ENCODE measurements around the gene POGK.
"Not testable (repeated sequence)": the region's sequence is repeated elsewhere in the genome, so short reads cannot be mapped to it uniquely, and the experiment has no call there.

Gene POGK

GRCh38 chr1:166852918-166853317 is 13.6 kb downstream of the POGK start:
- DNase-seq (ENCODE audit: low read depth in 2 of 2, low spot score in 1 of 2), result no peak

DNA sequence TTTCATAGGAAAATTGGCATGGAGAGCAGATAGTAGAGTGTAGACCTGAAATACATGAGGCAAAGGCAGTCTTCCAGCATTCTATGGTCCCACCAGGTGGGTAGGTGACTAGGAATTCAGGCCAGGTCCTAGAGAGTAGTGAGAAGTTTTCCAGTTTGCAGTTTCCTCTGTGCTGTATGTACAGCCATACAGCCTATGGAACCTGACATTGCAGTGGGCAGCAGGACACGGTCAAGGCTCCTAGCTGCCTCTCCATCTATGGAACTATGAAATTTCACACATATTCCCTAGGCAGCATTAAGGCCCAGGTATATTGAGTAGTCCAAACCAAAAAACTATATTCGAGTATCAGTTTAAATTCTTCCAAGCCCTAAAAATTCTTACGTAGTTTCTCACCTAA is 16.3 kb downstream of the POGK start:
- no peak for DNase-seq (ENCODE audit: low read depth in 2 of 2, low spot score in 1 of 2)

DNA sequence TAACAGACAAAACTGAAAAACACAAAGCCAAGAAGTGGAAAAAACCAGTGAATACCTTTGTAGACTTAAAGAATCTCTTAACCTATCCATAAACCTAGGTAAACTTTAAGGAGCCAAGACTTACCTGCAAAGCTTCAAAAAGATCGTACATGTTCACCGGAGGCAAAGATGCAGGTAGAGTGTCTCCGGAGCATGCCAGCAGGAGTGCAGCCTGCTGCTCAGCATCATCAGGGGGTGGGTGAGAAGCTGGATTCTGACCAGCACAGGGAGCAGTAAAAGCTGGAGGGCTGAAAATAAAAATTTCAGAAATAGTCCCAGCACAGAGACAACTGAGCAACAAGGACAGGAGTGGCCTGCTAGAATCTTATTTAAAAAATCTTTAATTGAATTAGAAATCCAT is 18.7 kb downstream of the POGK start:
- DNase-seq (ENCODE audit: low read depth in 2 of 2, low spot score in 1 of 2), result no peak

DNA sequence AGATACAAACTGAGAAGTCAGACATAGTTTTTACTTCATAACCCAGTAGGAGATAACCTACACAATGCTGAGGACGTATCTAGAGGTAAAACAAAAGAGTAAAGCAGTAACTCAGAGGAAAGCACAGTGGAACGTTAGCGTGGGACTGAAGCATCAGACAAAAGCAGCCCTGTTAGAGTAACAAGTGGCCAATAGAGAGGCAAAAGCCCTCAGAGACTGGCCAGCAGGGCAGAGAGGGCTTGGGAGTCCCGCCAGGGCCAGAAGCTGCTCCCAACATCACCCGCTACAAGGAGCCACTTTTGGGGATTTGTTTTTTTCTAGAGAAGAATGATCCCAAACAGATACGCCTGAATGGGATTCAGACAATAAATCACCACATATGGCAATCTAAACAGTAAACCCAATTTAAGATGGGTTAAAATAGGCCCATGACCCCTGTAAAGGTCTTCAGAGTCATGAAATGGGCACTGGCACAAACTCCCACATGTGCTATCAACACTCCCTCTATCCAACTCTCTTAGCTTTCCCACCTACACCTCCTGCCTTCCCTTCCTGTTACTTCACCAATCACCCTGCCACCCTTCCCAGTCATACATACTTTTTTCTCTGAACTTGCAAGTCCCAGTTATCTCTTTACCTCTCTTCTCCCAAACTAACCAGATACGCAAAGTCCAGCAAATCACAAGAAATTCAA is 19.6 kb downstream of the POGK start:
- DNase-seq (ENCODE audit: low read depth in 2 of 2, low spot score in 1 of 2), result no peak

DNA sequence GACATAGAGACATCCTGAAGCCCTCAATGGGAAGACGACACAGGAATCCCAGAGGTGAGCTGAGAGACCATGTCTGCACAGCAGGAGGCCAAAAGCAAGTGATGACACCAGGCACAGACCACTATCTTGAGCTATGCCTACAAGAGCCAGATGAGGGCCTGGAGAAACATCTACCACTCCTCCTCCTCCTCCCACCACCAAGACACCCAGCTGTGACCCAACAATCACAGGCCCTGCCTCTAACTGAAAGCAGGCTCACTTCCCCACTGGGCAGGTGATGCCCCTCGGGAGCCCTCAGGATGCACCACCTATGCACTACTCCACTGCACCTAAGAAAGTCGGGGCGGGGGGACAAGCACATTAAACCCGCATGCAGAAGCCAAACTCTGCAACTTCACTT is 20.3 kb downstream of the POGK start:
- DNase-seq (ENCODE audit: low read depth in 2 of 2, low spot score in 1 of 2), result no peak

- DNase-seq (ENCODE audit: low read depth in 2 of 2, low spot score in 1 of 2), result no peak
These were observed 26.7 kb downstream of the POGK start for GRCh38 chr1:166865926-166866325.

DNA sequence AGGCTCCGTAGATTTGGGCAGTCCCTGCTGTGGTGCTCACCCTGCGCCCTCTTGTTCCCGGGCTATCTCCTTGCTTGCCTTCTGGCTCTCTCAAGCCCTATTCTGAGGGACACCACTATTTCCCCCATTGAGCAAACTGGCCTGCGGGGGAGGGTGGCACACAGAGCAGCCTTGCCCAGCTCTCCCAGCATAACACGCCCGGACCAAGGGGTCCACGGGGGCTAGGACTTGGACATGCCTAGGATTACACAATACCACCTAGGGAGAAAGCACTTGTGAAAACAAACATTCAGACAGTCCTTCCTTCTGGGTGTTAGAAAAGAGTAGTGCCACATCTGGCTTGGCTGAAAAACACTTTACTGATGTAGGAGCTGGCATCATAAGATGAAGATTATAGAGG is 29.4 kb downstream of the POGK start:
- DNase-seq (ENCODE audit: low read depth in 2 of 2, low spot score in 1 of 2), result no peak

DNA sequence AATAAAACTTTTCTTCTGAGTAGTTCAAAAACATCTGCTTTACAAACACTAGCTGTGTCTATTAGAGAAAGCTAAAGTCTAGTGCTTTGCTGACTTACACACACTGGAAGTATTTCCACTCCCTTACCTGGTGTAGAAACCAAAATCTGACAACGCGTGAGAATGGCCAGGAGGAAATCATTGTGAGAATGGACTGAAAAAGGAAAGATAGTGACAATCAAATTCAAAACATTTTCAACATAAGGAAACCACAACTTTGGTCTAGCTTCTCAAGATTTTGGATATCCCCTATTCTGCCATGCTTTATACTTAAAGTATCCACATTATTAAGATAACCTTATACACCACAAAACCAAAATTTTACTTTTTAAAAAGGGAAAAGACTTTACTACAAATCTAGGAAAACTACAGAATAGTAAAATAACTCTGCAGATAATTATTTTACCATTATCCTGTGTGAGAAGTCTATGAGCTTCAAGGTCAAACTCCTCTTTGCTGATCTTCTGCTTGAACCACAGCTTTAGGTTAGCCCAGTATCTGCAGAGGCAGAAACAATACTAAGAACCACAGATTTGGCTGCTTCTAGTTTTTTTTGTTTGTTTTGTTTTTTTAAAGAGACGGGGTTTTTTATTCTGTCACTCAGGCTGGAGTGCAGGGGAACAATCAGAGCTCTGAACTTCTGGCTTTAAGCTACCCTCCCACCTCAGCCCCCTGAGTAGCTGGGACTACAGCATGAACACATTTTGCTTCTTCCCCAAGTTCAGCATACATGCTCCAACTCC is 30.2 kb downstream of the POGK start:
- DNase-seq (ENCODE audit: low read depth in 2 of 2, low spot score in 1 of 2), result no peak

GRCh38 chr1:166870584-166870983 is 31.3 kb downstream of the POGK start:
- no peak for DNase-seq (ENCODE audit: low read depth in 2 of 2, low spot score in 1 of 2)

- no peak for DNase-seq (ENCODE audit: low read depth in 2 of 2, low spot score in 1 of 2)
These were observed 35.2 kb downstream of the POGK start for GRCh38 chr1:166874464-166874863.

- DNase-seq (ENCODE audit: low read depth in 2 of 2, low spot score in 1 of 2), result no peak
These were observed 36.0 kb downstream of the POGK start for GRCh38 chr1:166875302-166875733.

GRCh38 chr1:166875734-166876539 is 36.7 kb downstream of the POGK start, which contains the start of gene TADA1:
TSS of gene TADA1 (minus strand) at chr1:166876264. CDS start at chr1:166876233, 31 bp downstream.
- DNase-seq (ENCODE audit: low read depth in 2 of 2, low spot score in 1 of 2), result peak; percentile 93 to 96

- DNase-seq (ENCODE audit: low read depth in 2 of 2, low spot score in 1 of 2), result no peak
These were observed 37.2 kb downstream of the POGK start for GRCh38 chr1:166876540-166876838.

DNA sequence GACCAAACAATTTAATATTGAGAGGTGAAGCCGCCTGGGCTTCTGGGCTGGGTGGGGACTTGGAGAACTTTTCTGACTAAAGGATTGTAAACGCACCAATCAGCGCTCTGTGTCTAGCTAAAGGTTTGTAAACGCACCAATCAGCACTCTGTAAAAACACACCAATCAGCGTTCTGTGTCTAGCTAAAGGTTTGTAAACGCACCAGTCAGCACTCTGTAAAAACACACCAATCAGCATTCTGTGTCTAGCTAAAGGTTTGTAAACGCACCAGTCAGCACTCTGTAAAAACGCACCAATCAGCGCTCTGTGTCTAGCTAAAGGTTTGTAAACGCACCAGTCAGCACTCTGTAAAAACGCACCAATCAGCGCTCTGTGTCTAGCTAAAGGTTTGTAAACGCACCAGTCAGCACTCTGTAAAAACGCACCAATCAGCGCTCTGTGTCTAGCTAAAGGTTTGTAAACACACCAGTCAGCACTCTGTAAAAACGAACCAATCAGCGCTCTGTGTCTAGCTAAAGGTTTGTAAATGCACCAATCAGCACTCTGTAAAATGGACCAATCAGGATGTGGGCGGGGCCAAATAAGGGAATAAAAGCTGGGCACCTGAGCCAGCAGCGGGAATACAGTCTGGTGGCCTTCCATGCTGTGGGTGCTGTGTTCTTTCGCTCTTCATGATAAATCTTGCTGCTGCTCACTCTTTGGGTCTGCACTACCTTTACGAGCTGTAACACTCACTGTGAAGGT is 39.1 kb downstream of the POGK start:
- DNase-seq (ENCODE audit: low read depth in 2 of 2, low spot score in 1 of 2), result not testable (repeated sequence)

DNA sequence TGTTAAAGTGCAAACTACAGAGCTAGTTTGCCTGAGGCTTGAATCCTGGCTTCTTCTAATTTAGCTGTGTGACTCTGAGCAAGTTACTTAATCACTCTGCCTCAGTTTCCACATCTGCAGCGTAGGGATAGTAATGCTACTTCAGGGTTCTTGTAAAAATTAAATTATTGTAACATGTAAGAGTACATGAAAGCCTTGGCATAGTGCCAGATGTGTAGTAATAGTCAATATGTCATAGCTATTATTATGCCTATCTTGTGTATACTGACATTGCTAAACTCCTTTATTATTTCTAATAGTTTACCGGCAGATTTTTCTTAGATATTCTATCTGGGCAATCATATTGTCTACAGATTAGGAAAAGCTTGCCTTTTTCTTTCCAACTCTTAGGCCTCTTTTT is 43.6 kb downstream of the POGK start:
- no peak for DNase-seq (ENCODE audit: low read depth in 2 of 2, low spot score in 1 of 2)

DNA sequence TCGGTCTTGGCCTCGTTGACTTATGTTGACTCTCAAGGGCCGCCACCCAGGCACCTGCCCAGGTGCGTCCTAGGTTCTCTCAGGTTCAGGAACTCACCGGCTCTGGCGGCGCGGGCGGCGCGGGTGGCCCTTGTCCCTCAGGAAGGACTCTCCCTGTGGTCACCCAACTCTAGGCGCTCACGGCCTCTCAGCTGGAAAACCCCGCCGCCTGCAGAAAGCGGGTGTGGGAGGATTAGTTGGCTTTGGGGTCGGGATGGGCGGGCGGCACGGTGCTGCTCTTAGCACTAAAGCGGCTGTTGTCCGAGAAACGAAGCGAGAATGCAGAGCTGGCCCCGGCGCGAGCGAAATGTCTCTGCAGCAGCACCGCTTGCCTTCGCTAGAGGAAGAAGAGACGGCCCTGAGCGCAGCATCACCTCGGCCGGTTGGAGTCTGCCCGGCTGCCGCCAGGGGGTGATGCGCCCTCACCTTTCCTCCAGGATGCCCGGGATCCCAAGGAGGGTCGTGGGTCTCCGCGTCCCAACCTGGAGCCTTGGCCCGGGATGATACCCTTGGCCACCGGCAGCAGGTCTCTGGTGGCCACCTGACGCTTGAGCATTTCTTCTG is 44.9 kb downstream of the POGK start:
- peak in 1 of 2 donors; percentile 5 for DNase-seq (ENCODE audit: low read depth in 2 of 2, low spot score in 1 of 2)

- no peak for DNase-seq (ENCODE audit: low read depth in 2 of 2, low spot score in 1 of 2)
These were observed 45.7 kb downstream of the POGK start for GRCh38 chr1:166884971-166885370.

DNA sequence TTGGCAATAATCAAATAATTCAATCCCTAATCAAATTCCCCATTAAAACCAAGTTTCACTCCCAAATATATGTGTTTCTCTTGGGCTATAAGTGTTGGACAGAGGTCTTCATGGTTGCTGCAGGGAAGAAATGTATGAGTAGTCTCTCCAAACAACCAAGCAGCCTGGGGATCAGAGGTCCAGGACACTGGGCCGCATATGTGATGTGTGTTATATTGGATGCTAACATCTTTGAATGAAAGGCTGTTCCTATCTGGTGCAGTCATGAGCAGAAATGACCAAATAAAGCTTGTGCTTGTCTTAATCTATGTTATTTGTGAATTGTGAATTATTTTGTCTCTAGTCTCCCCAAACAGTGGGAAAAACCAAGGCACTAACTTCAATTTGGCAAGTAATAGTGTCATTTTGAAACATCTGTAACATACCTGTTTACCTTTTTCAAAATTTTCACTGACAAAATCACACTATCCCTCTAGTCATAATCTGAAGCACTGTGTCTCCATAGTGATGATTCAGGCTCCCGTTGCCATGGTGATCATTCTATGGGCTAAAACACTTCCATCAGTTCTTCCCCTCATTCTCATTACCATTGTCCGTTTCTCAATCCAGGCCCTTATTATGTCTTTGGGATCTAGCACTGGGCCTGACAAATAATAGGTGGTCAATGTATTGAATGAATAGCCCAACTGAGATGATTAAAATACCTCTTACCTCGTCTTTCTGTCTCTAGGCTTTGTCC is 49.3 kb downstream of the POGK start:
- DNase-seq (ENCODE audit: low read depth in 2 of 2, low spot score in 1 of 2), result no peak

- no peak for DNase-seq (ENCODE audit: low read depth in 2 of 2, low spot score in 1 of 2)
These were observed 50.5 kb downstream of the POGK start for GRCh38 chr1:166889776-166890175.

DNA sequence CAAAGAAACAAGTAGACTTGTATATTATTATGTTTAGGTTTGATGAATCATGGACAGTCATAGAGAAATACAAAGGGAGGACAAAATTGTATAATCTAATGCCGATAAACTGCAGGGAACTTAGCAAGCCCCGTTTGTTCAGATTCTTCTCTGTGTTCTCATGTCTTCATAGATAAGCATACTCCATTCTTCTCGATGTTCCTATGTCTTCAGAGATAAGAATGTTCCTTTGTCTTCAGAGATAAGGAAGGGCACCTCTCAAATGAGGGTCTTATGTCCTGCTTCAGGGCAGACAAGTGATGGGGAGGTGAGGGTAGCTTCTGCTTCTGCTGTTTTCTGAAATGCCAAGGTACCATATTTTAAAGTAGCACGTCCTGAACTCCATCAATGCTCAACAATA is 56.5 kb downstream of the POGK start:
- DNase-seq (ENCODE audit: low read depth in 2 of 2, low spot score in 1 of 2), result no peak

All from stimulated activated CD8-positive, alpha-beta memory T cell treated with anti-CD3 and anti-CD28 coated beads, Interleukin-4, amount 100 ng/mL, for 1 hour (primary cell).